NCI-H510A treated with DMSO at 0.1 percent for 48 hours (cell line): Measurements from ENCODE around the gene ADCY5.
A peak's percentile ranks its signal among the peaks of the same experiment; 100 is the strongest.
"Not testable (repeated sequence)": the region's sequence is repeated elsewhere in the genome, so short reads cannot be mapped to it uniquely, and the experiment has no call there.

Source experiments
- DNase-seq: peaks from one replicate; lab custom pipeline; 2025; lab: John Stamatoyannopoulos, UW

The ADCY5 gene

GRCh38 chr3:123261666-123262065 is 187.2 kb downstream of the ADCY5 start:
- no peak for DNase-seq

GRCh38 chr3:123258811-123259420 is 190.0 kb downstream of the ADCY5 start:
- DNase-seq = peak; percentile 40

- DNase-seq = no peak
Observed at GRCh38 chr3:123258359-123258758, 190.5 kb downstream of the ADCY5 start.

- DNase-seq = no peak
Observed at GRCh38 chr3:123256256-123256655, 192.6 kb downstream of the ADCY5 start.

GRCh38 chr3:123246866-123247265 is 202.0 kb downstream of the ADCY5 start:
- no peak for DNase-seq

GRCh38 chr3:123244128-123244527 is 204.8 kb downstream of the ADCY5 start:
- no peak for DNase-seq

GRCh38 chr3:123239756-123240155 is 209.1 kb downstream of the ADCY5 start:
- no peak for DNase-seq

- not testable (repeated sequence) for DNase-seq
Observed at GRCh38 chr3:123239186-123239585, 209.7 kb downstream of the ADCY5 start.

- no peak for DNase-seq
Observed at GRCh38 chr3:123236902-123237301, 212.0 kb downstream of the ADCY5 start.
